HCT116 (cell line): ENCODE results near the gene LZTS3. TPM values are rescaled to one million over a fixed set of nuclear protein-coding genes. Genes with fewer than 3 reads are reported as not detected.

ENCODE experiments used
- ATAC-seq: fragments of 200-7000 bp; cut with Tn5 transposase; 2 replicates; pipeline ENCODE4 v1.9.1; 2020; ENCODE audit warnings: mild to moderate bottlenecking, moderate library complexity
- BruUV-seq: library from RNA; stranded (reverse); fragments of 400-500 nt; replicated peaks from 2 replicates; lab custom pipeline; 2021; lab: Mats Ljungman, UMichigan
- CTCF ChIA-PET: fragments of 300-600 bp; sonication (Branson Sonifier 250); formaldehyde crosslinking; loops from one replicate; lab custom pipeline; 2021; ENCODE audit warnings: antibody characterized with exemption; lab: Charles Lee
- POLR2A ChIA-PET: fragments of 300-600, 350-600 bp; sonication (Branson Sonifier 250); formaldehyde crosslinking; loops from one replicate; lab custom pipeline; 2021; ENCODE audit warnings: antibody characterized with exemption; lab: Charles Lee
- RAD21 ChIA-PET, 2 experiments: fragments of 300-600 bp; sonication (Branson Sonifier 250); formaldehyde crosslinking; loops; one replicate each; lab custom pipeline; 2023; ENCODE audit warnings: low total read pairs in 2 of 2; ENCODE audit not compliant: uncharacterized antibody in 2 of 2, unreplicated experiment in 2 of 2, low non-redundant PET in 1 of 2; lab: Charles Lee
- DNase-seq: peaks from one replicate; pipeline ENCODE4 v3.0.0-alpha.2; 2010; ENCODE audit warnings: low read depth, low spot score
- H2AFZ ChIP-seq: fragments of 200-600 bp; shearing (Covaris generic), sonication (generic); 2 replicates; pipeline ENCODE4 v1.6.1; 2017; ENCODE audit warnings: low read depth, mixed run types, mixed read lengths, antibody characterized with exemption, low read length; ENCODE audit not compliant: poor library complexity, severe bottlenecking
- H3K27ac ChIP-seq: 2 replicates; pipeline ENCODE4 v1.5.1; 2012; ENCODE audit warnings: low read depth, low read length
- H3K27me3 ChIP-seq: fragments of 200-600 bp; sonication (generic); 2 replicates; pipeline ENCODE4 v1.6.1; 2016; ENCODE audit warnings: mixed run types, low read length, mixed read lengths; ENCODE audit not compliant: insufficient read depth
- H3K36me3 ChIP-seq, 2 experiments: fragments of 200-500 bp in 1 of 2; fragments of 200-600 bp in 1 of 2; sonication (Bioruptor generic) in 1 of 2; sonication (generic) in 1 of 2; 2 replicates each; pipeline versions ENCODE4 v1.5.1 to v1.6.1; 2014 to 2016; ENCODE audit warnings: low read length in 2 of 2, inconsistent platforms in 1 of 2, mixed read lengths in 1 of 2, mixed run types in 1 of 2; ENCODE audit not compliant: insufficient read depth in 2 of 2, control insufficient read depth in 1 of 2
- H3K4me1 ChIP-seq, 2 experiments: fragments of 200-600 bp in 1 of 2; sonication (generic) in 1 of 2; 2 replicates each; pipeline versions ENCODE4 v1.5.1 to v1.6.1; 2012 to 2017; ENCODE audit warnings: low read length in 2 of 2, inconsistent platforms in 1 of 2, mild to moderate bottlenecking in 1 of 2, mixed read lengths in 1 of 2, mixed run types in 1 of 2, moderate library complexity in 1 of 2; ENCODE audit not compliant: insufficient read depth in 2 of 2, control insufficient read depth in 1 of 2
- H3K4me2 ChIP-seq: fragments of 200-600 bp; sonication (generic); 2 replicates; pipeline ENCODE4 v1.6.1; 2017; ENCODE audit warnings: mixed run types, low read length, mixed read lengths
- H3K4me3 ChIP-seq, 2 experiments: fragments of 200-600 bp in 1 of 2; sonication (generic) in 1 of 2; replicated peaks in 1 of 2; 2 replicates each; pipeline ENCODE4 v1.5.1; 2011 to 2016; ENCODE audit warnings: low read length in 2 of 2, control low read depth in 1 of 2, low read depth in 1 of 2, mild to moderate bottlenecking in 1 of 2, mixed read lengths in 1 of 2, mixed run types in 1 of 2
- H3K79me2 ChIP-seq: fragments of 200-600 bp; sonication (generic); 2 replicates; pipeline ENCODE4 v1.6.1; 2017; ENCODE audit warnings: mild to moderate bottlenecking, mixed run types, low read length, moderate library complexity, mixed read lengths; ENCODE audit not compliant: insufficient read depth
- H3K9ac ChIP-seq: fragments of 200-600 bp; sonication (generic); 2 replicates; pipeline ENCODE4 v1.6.1; 2016; ENCODE audit warnings: low read length, mixed read lengths
- H3K9me2 ChIP-seq: fragments of 200-600 bp; sonication (generic), shearing (Covaris generic); 2 replicates; pipeline ENCODE4 v1.6.1; 2017; ENCODE audit warnings: mixed run types, mild to moderate bottlenecking, moderate library complexity; ENCODE audit not compliant: insufficient read depth
- H3K9me3 ChIP-seq, 2 experiments: fragments of 200-500 bp in 1 of 2; fragments of 200-600 bp in 1 of 2; sonication (Bioruptor generic) in 1 of 2; sonication (generic) in 1 of 2; 2 replicates each; pipeline ENCODE4 v1.6.1; 2014 to 2017; ENCODE audit warnings: low read length in 2 of 2, mixed read lengths in 2 of 2, inconsistent platforms in 1 of 2, low read depth in 1 of 2, mild to moderate bottlenecking in 1 of 2, mixed run types in 1 of 2, moderate library complexity in 1 of 2; ENCODE audit not compliant: control insufficient read depth in 1 of 2, insufficient read depth in 1 of 2
- H4K20me1 ChIP-seq: fragments of 200-600 bp; sonication (generic), shearing (Covaris generic); 2 replicates; pipeline ENCODE4 v1.6.1; 2017; ENCODE audit warnings: mixed run types, mild to moderate bottlenecking, moderate library complexity; ENCODE audit not compliant: insufficient read depth
- ATF3 ChIP-seq: IDR thresholded peaks from 2 replicates; pipeline ENCODE4 v1.6.1; 2012
- CBX3 ChIP-seq: IDR thresholded peaks from 2 replicates; pipeline ENCODE4 v1.6.1; 2012; ENCODE audit warnings: low read depth
- CEBPB ChIP-seq: IDR thresholded peaks from 2 replicates; pipeline ENCODE4 v1.6.1; 2012; ENCODE audit warnings: low read depth
- CTCF ChIP-seq, 3 experiments: fragments of 200-600 bp in 1 of 3; sonication (generic) in 1 of 3; IDR thresholded peaks in 2 of 3; conservative IDR thresholded peaks in 1 of 3; 2 replicates each; pipeline ENCODE4 v1.5.1; 2012 to 2017; ENCODE audit warnings: low read depth in 2 of 3, low read length in 2 of 3, antibody characterized with exemption in 1 of 3, borderline replicate concordance in 1 of 3, control low read depth in 1 of 3, mild to moderate bottlenecking in 1 of 3, mixed read lengths in 1 of 3, mixed run types in 1 of 3, moderate library complexity in 1 of 3; ENCODE audit not compliant: insufficient read depth in 1 of 3
- EGR1 ChIP-seq: IDR thresholded peaks from 2 replicates; pipeline ENCODE4 v1.6.1; 2012; ENCODE audit warnings: low read depth
- ELF1 ChIP-seq: IDR thresholded peaks from 2 replicates; pipeline ENCODE4 v1.6.1; 2012; ENCODE audit warnings: low read depth, borderline replicate concordance
- EZH2 ChIP-seq: fragments of 200-600 bp; sonication (generic); IDR thresholded peaks from 2 replicates; pipeline ENCODE4 v1.6.1; 2017; ENCODE audit warnings: antibody characterized with exemption, mixed run types
- FOSL1 ChIP-seq: IDR thresholded peaks from 2 replicates; pipeline ENCODE4 v1.6.1; 2012; ENCODE audit warnings: low read depth
- JUND ChIP-seq: IDR thresholded peaks from 2 replicates; pipeline ENCODE4 v1.6.1; 2012
- MAX ChIP-seq: IDR thresholded peaks from 2 replicates; pipeline ENCODE4 v1.6.1; 2012
- POLR2AphosphoS5 ChIP-seq: IDR thresholded peaks from 2 replicates; pipeline ENCODE4 v1.6.1; 2011; ENCODE audit warnings: mild to moderate bottlenecking, low read depth, low read length, moderate library complexity
- RAD21 ChIP-seq: IDR thresholded peaks from 2 replicates; pipeline ENCODE4 v1.6.1; 2012; ENCODE audit warnings: low read depth, mild to moderate bottlenecking
- SIN3A ChIP-seq: IDR thresholded peaks from 2 replicates; pipeline ENCODE4 v1.6.1; 2012; ENCODE audit warnings: low read depth
- SP1 ChIP-seq: IDR thresholded peaks from 2 replicates; pipeline ENCODE4 v1.6.1; 2012; ENCODE audit warnings: low read depth
- TCF7L2 ChIP-seq: IDR thresholded peaks from 2 replicates; pipeline ENCODE4 v1.7.0; 2011; ENCODE audit warnings: borderline replicate concordance, inconsistent platforms; ENCODE audit not compliant: insufficient read depth, insufficient read length; ENCODE audit errors: extremely low read depth
- YY1 ChIP-seq: IDR thresholded peaks from 2 replicates; pipeline ENCODE4 v1.6.1; 2011; ENCODE audit warnings: low read length, low read depth, moderate library complexity, mild to moderate bottlenecking; ENCODE audit not compliant: insufficient replicate concordance; ENCODE audit errors: extremely low read depth
- ZBTB33 ChIP-seq: IDR thresholded peaks from 2 replicates; pipeline ENCODE4 v1.6.1; 2011; ENCODE audit warnings: mild to moderate bottlenecking, low read length, moderate library complexity; ENCODE audit not compliant: insufficient replicate concordance; ENCODE audit errors: extremely low read depth
- ZFX ChIP-seq: fragments of 450-650 bp; IDR thresholded peaks from 2 replicates; pipeline ENCODE4 v1.6.1; 2017
- ZNF274 ChIP-seq: fragments of 200-500 bp; sonication (Bioruptor generic); IDR thresholded peaks from 2 replicates; pipeline ENCODE4 v1.6.1; 2014; ENCODE audit warnings: mild to moderate bottlenecking, low read depth, low read length, inconsistent platforms
- intact Hi-C: fragments of 100-400 bp; cut with micrococcal nuclease; formaldehyde crosslinking; loops from 2 replicates; pipeline ENCODE4 v1.10.0; 2022
- total RNA-seq: library from RNA; stranded (reverse); gene quantifications from one replicate; pipeline ENCODE4 v1.2.1, GENCODE V29; 2021; ENCODE audit not compliant: unreplicated experiment

Gene LZTS3
- total RNA-seq, 1 experiment from 2014 or later, result 5.2 TPM

- DNase-seq, result peak; percentile 38
- H3K27ac ChIP-seq, result peak overlapping the region; percentile 64
- no peaks in the 10 kb centered on the region for H3K27me3 ChIP-seq
- intact Hi-C loops, result no loop called here
- H3K79me2 ChIP-seq, result no peaks in the 10 kb centered on the region
- H2AFZ ChIP-seq, result peak overlapping the region; percentile 94
- BruUV-seq, result no TSS peak
- peaks cover 7 to 24% of the 10 kb centered on the region in 2 experiments; a peak in 3 of 4 replicates for H3K4me1 ChIP-seq
- ATAC-seq, result peak; percentile 88
- no peaks in the 10 kb centered on the region for H3K9me2 ChIP-seq
- POLR2A ChIA-PET, result no interaction called here
- RAD21 ChIA-PET, result no interaction called here
- H3K36me3 ChIP-seq, result no peaks in the 10 kb centered on the region
- H3K9ac ChIP-seq, result peak overlapping the region; percentile 72
- H3K4me2 ChIP-seq, result peak overlapping the region; percentile 100
- no peaks in the 10 kb centered on the region for H4K20me1 ChIP-seq
- CTCF ChIA-PET, result no interaction called here
- peak overlapping the region; percentile 76 to 89 for H3K4me3 ChIP-seq
- H3K9me3 ChIP-seq, result no peaks in the 10 kb centered on the region
- no peak for TF ChIP-seq CEBPB
- TF ChIP-seq CTCF (IDR thresholded peaks at IDR 0.05 in 2 of 3, conservative IDR thresholded peaks at IDR 0.05 in 1 of 3; ENCODE audit: borderline replicate concordance in 1 of 3, insufficient read depth in 1 of 3, low read depth in 2 of 3, low read length in 2 of 3), result peak in 1 of 3 experiments; percentile 6; a peak in 1 of 6 replicates
- no peak for TF ChIP-seq TCF7L2
- TF ChIP-seq ZNF274, result no peak
- TF ChIP-seq ZFX, result peak; percentile 67
- no peak for TF ChIP-seq EZH2
- no peak for TF ChIP-seq ATF3
- TF ChIP-seq CBX3, result no peak; the same call in 1 of the 2 replicates
- peak; percentile 57 for TF ChIP-seq SP1
- TF ChIP-seq JUND, result no peak
- no peak for TF ChIP-seq FOSL1
- TF ChIP-seq MAX, result peak; percentile 27
- no peak for TF ChIP-seq ELF1
- peak; percentile 46; the same call in 1 of the 2 replicates for TF ChIP-seq EGR1
- no peak for TF ChIP-seq YY1
- no peak for TF ChIP-seq SIN3A
- TF ChIP-seq RAD21, result no peak
- no peak for TF ChIP-seq ZBTB33
- TF ChIP-seq POLR2AphosphoS5, result no peak
Measured at GRCh38 chr20:3173610-3174441, 477 bp upstream of the LZTS3 start.
